Measurements from ENCODE around the gene ZNF318.

DNA sequence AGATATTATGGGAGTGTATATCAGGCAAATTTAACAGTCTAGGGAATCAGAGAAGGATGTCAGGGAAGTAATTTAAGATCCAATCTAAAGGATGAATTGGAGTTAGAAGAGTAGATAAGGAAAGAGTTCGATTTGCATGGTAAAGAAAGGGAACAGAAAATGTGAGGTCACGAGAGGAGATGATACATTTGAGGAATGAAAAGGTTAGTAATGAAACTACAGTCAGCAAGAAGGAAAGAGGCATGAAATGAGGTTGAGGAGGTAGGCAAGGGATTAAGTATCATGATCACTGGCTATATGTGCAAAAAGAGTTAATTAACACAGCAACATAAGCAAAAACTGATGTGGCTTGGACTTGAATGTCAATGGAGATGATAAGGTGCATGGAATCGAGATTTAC, 22.4 kb downstream of the ZNF318 start:
- TF ChIP-seq, protein P1, sequence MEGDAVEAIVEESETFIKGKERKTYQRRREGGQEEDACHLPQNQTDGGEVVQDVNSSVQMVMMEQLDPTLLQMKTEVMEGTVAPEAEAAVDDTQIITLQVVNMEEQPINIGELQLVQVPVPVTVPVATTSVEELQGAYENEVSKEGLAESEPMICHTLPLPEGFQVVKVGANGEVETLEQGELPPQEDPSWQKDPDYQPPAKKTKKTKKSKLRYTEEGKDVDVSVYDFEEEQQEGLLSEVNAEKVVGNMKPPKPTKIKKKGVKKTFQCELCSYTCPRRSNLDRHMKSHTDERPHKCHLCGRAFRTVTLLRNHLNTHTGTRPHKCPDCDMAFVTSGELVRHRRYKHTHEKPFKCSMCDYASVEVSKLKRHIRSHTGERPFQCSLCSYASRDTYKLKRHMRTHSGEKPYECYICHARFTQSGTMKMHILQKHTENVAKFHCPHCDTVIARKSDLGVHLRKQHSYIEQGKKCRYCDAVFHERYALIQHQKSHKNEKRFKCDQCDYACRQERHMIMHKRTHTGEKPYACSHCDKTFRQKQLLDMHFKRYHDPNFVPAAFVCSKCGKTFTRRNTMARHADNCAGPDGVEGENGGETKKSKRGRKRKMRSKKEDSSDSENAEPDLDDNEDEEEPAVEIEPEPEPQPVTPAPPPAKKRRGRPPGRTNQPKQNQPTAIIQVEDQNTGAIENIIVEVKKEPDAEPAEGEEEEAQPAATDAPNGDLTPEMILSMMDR (IDR thresholded peaks at IDR 0.05): no peak
- TF ChIP-seq POLR2A (IDR thresholded peaks at IDR 0.05): no peak
